ENCODE results near the gene ACAA2.

Gene ACAA2

DNA sequence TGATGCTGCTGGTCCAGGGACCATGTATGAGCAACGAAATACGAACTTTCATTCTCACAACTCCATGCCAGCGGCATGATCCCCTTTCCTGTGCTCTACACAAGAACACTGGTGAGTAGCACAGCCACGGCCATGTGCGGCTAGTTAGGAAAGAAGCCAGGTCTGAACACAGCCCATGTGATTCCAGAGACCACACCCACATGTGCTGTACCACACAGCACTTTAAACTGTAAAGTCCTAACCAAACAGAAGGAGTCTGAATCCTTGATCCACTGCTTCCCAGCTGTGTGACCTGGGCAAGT is 33.0 kb upstream of the ACAA2 start:
- TF ChIP-seq, protein P1, sequence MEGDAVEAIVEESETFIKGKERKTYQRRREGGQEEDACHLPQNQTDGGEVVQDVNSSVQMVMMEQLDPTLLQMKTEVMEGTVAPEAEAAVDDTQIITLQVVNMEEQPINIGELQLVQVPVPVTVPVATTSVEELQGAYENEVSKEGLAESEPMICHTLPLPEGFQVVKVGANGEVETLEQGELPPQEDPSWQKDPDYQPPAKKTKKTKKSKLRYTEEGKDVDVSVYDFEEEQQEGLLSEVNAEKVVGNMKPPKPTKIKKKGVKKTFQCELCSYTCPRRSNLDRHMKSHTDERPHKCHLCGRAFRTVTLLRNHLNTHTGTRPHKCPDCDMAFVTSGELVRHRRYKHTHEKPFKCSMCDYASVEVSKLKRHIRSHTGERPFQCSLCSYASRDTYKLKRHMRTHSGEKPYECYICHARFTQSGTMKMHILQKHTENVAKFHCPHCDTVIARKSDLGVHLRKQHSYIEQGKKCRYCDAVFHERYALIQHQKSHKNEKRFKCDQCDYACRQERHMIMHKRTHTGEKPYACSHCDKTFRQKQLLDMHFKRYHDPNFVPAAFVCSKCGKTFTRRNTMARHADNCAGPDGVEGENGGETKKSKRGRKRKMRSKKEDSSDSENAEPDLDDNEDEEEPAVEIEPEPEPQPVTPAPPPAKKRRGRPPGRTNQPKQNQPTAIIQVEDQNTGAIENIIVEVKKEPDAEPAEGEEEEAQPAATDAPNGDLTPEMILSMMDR (conservative IDR thresholded peaks at IDR 0.05; ENCODE audit: low read depth), result no peak
- ChIA-PET POLR2A (ENCODE audit: low non-redundant PET) (no interaction called here), CTCF (no interaction called here)
- no peak for DNase-seq (ENCODE audit: low spot score)
- no peak overlapping the region for H3K27ac ChIP-seq

DNA sequence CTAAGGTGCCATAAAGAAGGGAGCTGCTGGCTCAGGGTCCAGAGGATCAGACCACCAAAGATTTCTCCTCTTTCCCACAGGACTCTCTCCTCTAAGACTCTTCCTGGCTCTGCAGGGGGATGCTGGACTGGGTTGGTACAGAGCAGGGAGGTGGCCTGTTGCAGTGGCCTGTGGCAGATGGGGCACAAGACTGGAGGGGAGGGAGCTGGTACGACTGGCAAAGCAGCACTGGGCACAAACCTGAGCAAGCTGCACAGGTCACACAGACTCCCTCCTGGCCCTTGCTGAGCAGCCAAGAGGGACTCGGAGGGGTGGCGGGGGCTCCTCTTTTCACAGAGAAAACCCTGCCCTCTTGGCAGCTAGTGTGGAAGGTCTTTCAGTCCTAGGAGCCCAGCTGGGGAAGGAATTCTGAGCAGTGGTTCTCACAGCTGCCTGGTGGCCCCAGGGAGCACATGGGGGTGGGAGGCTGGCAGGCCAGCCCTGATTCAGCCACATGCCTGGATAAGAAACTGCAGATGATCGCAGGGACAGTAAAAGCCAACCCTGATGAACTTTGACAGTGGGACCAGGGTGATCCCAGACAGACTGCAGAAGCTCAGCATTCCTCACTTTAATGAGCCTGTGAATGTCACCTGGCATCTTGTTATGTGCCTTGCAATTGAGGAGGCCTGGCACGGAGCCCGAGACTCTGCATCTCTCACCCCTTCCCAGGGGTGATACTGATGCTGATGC is 32.5 kb upstream of the ACAA2 start:
- TF ChIP-seq, protein P1 (conservative IDR thresholded peaks at IDR 0.05; ENCODE audit: low read depth), result no peak
- POLR2A ChIA-PET (ENCODE audit: low non-redundant PET), result no interaction called here
- DNase-seq (ENCODE audit: low spot score), result no peak
- H3K27ac ChIP-seq, result no peak overlapping the region
- CTCF ChIA-PET, result interaction anchor here (1.5 kb wide), 1 partner anchor 14 kb away, joined by 4 read pairs; no protein-coding TSS in a partner anchor

DNA sequence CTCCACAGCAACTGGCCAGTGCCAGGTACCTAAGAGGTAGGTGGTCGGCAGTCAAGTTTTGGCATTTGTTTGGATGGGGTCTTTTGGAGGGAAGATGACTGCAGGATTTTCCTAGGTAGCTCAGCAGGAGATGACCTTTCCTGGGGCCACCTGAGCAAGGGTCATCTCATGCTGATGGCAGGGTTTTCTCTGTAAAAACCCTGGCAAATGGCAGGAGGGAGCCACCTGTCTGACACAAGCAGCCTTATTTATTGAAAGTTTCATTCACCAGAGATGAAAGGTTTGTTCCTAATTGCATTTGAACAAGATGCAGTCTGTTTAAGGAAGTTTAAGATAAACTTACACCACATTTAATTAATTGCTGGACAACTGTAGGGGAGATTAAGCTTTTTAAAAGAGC is 31.6 kb upstream of the ACAA2 start:
- TF ChIP-seq, protein P1 (conservative IDR thresholded peaks at IDR 0.05; ENCODE audit: low read depth), result no peak
- no peak overlapping the region for H3K27ac ChIP-seq
- no peak for DNase-seq (ENCODE audit: low spot score)
- ChIA-PET POLR2A (ENCODE audit: low non-redundant PET) (no interaction called here), CTCF (interaction anchor here (1.5 kb wide), 1 partner anchor 15 kb away, joined by 4 read pairs; no protein-coding TSS in a partner anchor)

DNA sequence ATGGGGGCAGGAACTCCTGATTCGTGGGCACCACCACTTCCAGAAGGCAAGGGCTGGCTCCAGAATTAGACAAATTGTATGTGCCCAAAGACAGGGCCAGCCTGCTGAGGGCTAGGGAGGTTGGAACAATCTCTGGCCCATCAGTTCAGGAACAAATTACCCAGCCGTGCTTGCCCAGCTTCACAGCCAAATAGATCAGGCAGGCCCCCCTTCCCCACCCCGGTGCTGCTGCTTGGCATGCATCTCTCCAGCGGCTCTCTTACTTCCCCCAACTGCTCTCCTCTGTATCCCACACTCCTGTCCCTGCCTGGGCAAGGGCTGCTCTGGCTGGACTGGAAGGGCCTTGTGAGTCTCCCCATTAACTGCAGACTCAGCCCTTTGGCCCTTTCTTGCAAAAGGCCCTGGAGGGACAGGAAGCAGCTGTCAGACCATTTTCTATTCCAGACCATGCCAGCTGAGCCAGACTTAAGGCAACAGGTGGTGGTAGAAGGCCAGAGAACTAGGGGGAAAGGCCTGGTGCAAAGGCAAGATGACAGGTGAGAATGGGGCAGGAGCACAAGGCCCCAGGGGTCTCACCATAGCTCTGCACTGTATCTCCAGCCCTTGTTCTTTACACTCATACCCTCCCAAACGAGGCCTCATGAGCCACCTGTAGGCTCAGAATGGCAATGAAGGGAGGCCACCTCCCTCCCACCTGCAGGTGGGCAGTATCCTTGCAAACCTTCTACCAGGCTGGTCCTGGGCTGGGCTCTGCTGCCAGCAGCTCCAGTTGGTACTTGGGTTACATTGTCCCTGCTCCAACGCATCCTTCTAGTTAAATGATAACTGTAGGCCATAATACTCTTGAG is 30.7 kb upstream of the ACAA2 start:
- ChIA-PET CTCF (interaction anchor here (1.5 kb wide), 1 partner anchor 15 kb away, joined by 4 read pairs; no protein-coding TSS in a partner anchor), POLR2A (ENCODE audit: low non-redundant PET) (no interaction called here)
- no peak overlapping the region for H3K27ac ChIP-seq
- DNase-seq (ENCODE audit: low spot score), result no peak
- TF ChIP-seq, protein P1 (conservative IDR thresholded peaks at IDR 0.05; ENCODE audit: low read depth), result no peak

DNA sequence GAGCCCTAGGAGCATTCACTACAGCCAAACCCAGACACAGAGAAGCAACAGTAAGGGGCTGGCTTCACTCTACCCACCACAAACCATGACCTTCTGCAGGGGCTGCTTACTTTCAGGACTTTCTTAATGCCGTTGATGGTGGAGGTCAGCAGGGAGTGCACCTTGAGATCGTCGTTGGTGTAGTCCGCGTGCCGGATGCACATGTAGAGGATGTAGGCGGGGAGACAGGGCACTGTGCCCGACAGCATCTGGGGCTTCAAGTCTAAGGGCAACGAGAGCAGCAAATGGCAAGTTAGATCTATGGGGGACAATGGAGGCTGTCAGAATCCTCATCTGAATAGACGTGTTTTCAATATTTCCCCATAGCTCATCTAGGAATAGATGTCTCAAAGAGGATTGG is 29.8 kb upstream of the ACAA2 start:
- ChIA-PET POLR2A (ENCODE audit: low non-redundant PET) (no interaction called here), CTCF (no interaction called here)
- TF ChIP-seq, protein P1 (conservative IDR thresholded peaks at IDR 0.05; ENCODE audit: low read depth), result no peak
- H3K27ac ChIP-seq, result no peak overlapping the region
- DNase-seq (ENCODE audit: low spot score), result no peak

DNA sequence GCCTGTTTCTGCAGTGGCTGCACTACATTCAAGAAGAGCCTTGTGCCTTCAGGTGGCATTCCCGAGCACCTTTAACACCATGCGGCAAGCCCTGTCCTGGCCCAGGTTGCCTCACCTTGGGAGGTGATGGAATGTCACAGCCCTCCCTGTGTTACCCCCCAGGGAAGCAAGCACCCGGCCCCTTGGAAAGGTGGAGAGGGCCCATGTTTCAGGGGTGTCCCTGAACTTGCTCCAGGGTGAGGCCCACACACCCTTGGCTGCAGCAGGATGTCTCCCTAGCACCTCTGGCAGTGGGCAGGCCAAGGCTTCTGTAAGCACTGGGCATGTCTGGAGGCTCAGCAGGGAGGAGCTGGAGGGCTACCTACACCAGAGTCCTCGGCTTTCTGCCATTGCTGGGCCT is 29.3 kb upstream of the ACAA2 start:
- DNase-seq (ENCODE audit: low spot score), result no peak
- CTCF ChIA-PET, result interaction anchor here (0.6 kb wide), 1 partner anchor 86 kb away, joined by 3 read pairs; no protein-coding TSS in a partner anchor
- TF ChIP-seq, protein P1 (conservative IDR thresholded peaks at IDR 0.05; ENCODE audit: low read depth), result no peak
- H3K27ac ChIP-seq, result no peak overlapping the region
- POLR2A ChIA-PET (ENCODE audit: low non-redundant PET), result no interaction called here

All from RWPE1 (cell line).